GM21381 (cell line): ENCODE results near the gene PMPCA.

ENCODE experiments used
- ATAC-seq: cut with Tn5 transposase; IDR thresholded peaks from one replicate; pipeline ENCODE4 v1.9.1; 2021; ENCODE audit warnings: mild to moderate bottlenecking, moderate library complexity; ENCODE audit not compliant: unreplicated experiment

The PMPCA gene

GRCh38 chr9:136433043-136433715, 22.7 kb downstream of the PMPCA start:
- ATAC-seq, result no peak

- ATAC-seq, result no peak
Measured at GRCh38 chr9:136433849-136434579, 23.6 kb downstream of the PMPCA start.

- ATAC-seq, result no peak
Measured at GRCh38 chr9:136434580-136435169, 24.2 kb downstream of the PMPCA start.

- ATAC-seq, result no peak
Measured at GRCh38 chr9:136436055-136436634, 25.7 kb downstream of the PMPCA start.

GRCh38 chr9:136437430-136437829, 27.0 kb downstream of the PMPCA start:
- ATAC-seq, result no peak

GRCh38 chr9:136437839-136438547, 27.5 kb downstream of the PMPCA start:
- no peak for ATAC-seq

- ATAC-seq, result peak; percentile 35
Measured at GRCh38 chr9:136438548-136439480, 28.4 kb downstream of the PMPCA start.

GRCh38 chr9:136439481-136440408, 29.3 kb downstream of the PMPCA start, which contains the start of gene INPP5E:
INPP5E (minus strand) TSS chr9:136439845; CDS start chr9:136439419, 426 bp downstream.
- peak; percentile 72 for ATAC-seq

- no peak for ATAC-seq
Measured at GRCh38 chr9:136441191-136441680, 30.8 kb downstream of the PMPCA start.

GRCh38 chr9:136441681-136442245, 31.3 kb downstream of the PMPCA start:
- no peak for ATAC-seq

- ATAC-seq, result no peak
Measured at GRCh38 chr9:136442265-136442664, 31.8 kb downstream of the PMPCA start.

- ATAC-seq, result no peak
Measured at GRCh38 chr9:136443087-136443486, 32.6 kb downstream of the PMPCA start.

- no peak for ATAC-seq
Measured at GRCh38 chr9:136443687-136444086, 33.2 kb downstream of the PMPCA start.

- no peak for ATAC-seq
Measured at GRCh38 chr9:136444102-136444501, 33.6 kb downstream of the PMPCA start.

GRCh38 chr9:136445799-136446198, 35.3 kb downstream of the PMPCA start:
- ATAC-seq, result no peak

GRCh38 chr9:136447173-136447778, 36.8 kb downstream of the PMPCA start:
- no peak for ATAC-seq

- no peak for ATAC-seq
Measured at GRCh38 chr9:136448655-136449054, 38.2 kb downstream of the PMPCA start.
